ENCODE data around the gene CYFIP1. TPM values are rescaled to one million over a fixed set of nuclear protein-coding genes. Genes with fewer than 3 reads are reported as not detected.

CYFIP1 gene
- total and polyA plus RNA-seq, 2 of the 13 experiments (the other 11 are each of a cell fraction or from before 2014, with no cell fraction given) = 38.1 to 58.3 TPM

DNA sequence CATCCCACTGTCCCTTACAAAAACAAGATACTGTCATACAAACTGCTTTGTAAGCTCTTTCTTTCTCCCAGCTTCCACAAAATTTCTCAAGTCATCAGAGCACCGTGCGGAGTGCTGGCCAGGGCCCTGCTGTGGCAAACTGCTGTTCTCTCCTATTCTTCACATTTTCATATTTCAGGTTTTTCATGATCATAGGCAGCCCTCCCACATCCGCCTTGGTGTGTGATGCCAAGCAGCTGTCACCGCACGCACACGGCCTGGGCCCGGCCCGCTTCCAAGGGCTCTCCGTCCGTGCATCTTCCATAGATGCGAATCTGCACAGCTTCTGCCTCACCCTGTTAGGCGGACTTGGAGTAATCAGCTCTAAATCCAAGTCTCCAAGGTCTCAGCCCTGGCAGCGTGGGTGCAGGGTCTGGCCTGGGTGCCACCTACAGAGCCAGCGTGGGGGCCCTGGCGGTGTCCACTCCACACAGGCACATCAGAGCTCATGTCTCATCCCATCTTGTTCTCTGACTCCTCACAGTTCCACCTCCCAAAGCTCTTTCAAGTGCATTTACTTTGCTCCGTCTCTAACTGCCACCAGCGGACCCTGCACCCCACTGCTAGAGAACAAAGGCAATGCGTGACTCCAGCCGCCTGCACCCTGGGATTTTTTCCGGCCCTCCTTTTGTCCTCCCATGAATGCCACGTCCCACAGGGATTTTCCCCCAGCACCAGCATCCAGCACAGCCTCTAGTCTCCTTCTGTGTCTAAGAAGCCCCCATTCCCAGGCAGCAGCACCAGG, 27.2 kb downstream of the CYFIP1 start:
- H3K9ac ChIP-seq (ENCODE audit: insufficient read depth, low read depth, low read length) = peak overlapping the region; percentile 17; the same call in 1 of the 2 replicates
- H3K27ac ChIP-seq (ENCODE audit: extremely low read length, insufficient read depth, low read length) = peak overlapping the region; percentile 55
- DNase-seq (ENCODE audit: low spot score) = peak; percentile 28
- no TSS peak for BruUV-seq (replicated peaks)
- H3K79me2 ChIP-seq (ENCODE audit: insufficient read depth, low read length) = peaks cover 67% of the 10 kb centered on the region
- peaks cover 24% of the 10 kb centered on the region; the same call in 1 of the 2 replicates for H4K20me1 ChIP-seq (ENCODE audit: insufficient read depth, low read length)
- peak overlapping the region in 1 of 3 experiments; percentile 8; a peak in 1 of 6 replicates for H3K4me3 ChIP-seq (replicated peaks in 1 of 3; ENCODE audit: insufficient read depth in 1 of 3, low read depth in 2 of 3, low read length in 3 of 3)
- H2AFZ ChIP-seq (ENCODE audit: low read length) = no peak overlapping the region
- peak; percentile 53 for ATAC-seq
- ChIA-PET CTCF (ENCODE audit: low intra/inter-chr PET ratio, low total read pairs) (no interaction called here), POLR2A (no interaction called here)
- WGBS (ENCODE audit: low lambda C conversion rate) = 71% methylated on average over 21 of the region's 21 CpGs
- in situ Hi-C loops (cut with HindIII; ENCODE audit: extremely low pct_ligation_motif_present, low pct_unique_long_range_greater_than_20kb) = no loop called here
- H3K27me3 ChIP-seq (ENCODE audit: control insufficient read depth in 1 of 2, insufficient read depth in 2 of 2, low read length in 2 of 2) = no peaks in the 10 kb centered on the region
- peak overlapping the region; percentile 45 for H3K4me2 ChIP-seq (ENCODE audit: low read depth, low read length)
- no peaks in the 10 kb centered on the region; a peak in 1 of 5 replicates for H3K36me3 ChIP-seq (replicated peaks in 1 of 2; ENCODE audit: control insufficient read depth in 1 of 2, insufficient read depth in 2 of 2, low read length in 2 of 2)
- intact Hi-C loops (cut with micrococcal nuclease; ENCODE audit: unreplicated experiment) = no loop called here
- H3K9me3 ChIP-seq (ENCODE audit: low read length) = no peaks in the 10 kb centered on the region
- peaks cover 50% of the 10 kb centered on the region for H3K4me1 ChIP-seq (ENCODE audit: insufficient read depth, low read length)
- FAIRE-seq = no peak
- TF ChIP-seq THAP9 (CRISPR knock-in tag; IDR thresholded peaks at IDR 0.05; ENCODE audit: borderline replicate concordance) (no peak), SAFB2 (CRISPR knock-in tag; IDR thresholded peaks at IDR 0.05; ENCODE audit: borderline replicate concordance, low read depth) (no peak), SNAPC2 (CRISPR knock-in tag; IDR thresholded peaks at IDR 0.05) (no peak), ZBTB33 (CRISPR knock-in tag; IDR thresholded peaks at IDR 0.05) (peak; percentile 25; the same call in 1 of the 2 replicates), MIXL1 (CRISPR knock-in tag; IDR thresholded peaks at IDR 0.05) (no peak), ZNF703 (CRISPR knock-in tag; IDR thresholded peaks at IDR 0.05; ENCODE audit: borderline replicate concordance) (no peak), TSC22D2 (CRISPR knock-in tag; IDR thresholded peaks at IDR 0.05; ENCODE audit: borderline replicate concordance) (no peak)
- TF ChIP-seq, protein P1, sequence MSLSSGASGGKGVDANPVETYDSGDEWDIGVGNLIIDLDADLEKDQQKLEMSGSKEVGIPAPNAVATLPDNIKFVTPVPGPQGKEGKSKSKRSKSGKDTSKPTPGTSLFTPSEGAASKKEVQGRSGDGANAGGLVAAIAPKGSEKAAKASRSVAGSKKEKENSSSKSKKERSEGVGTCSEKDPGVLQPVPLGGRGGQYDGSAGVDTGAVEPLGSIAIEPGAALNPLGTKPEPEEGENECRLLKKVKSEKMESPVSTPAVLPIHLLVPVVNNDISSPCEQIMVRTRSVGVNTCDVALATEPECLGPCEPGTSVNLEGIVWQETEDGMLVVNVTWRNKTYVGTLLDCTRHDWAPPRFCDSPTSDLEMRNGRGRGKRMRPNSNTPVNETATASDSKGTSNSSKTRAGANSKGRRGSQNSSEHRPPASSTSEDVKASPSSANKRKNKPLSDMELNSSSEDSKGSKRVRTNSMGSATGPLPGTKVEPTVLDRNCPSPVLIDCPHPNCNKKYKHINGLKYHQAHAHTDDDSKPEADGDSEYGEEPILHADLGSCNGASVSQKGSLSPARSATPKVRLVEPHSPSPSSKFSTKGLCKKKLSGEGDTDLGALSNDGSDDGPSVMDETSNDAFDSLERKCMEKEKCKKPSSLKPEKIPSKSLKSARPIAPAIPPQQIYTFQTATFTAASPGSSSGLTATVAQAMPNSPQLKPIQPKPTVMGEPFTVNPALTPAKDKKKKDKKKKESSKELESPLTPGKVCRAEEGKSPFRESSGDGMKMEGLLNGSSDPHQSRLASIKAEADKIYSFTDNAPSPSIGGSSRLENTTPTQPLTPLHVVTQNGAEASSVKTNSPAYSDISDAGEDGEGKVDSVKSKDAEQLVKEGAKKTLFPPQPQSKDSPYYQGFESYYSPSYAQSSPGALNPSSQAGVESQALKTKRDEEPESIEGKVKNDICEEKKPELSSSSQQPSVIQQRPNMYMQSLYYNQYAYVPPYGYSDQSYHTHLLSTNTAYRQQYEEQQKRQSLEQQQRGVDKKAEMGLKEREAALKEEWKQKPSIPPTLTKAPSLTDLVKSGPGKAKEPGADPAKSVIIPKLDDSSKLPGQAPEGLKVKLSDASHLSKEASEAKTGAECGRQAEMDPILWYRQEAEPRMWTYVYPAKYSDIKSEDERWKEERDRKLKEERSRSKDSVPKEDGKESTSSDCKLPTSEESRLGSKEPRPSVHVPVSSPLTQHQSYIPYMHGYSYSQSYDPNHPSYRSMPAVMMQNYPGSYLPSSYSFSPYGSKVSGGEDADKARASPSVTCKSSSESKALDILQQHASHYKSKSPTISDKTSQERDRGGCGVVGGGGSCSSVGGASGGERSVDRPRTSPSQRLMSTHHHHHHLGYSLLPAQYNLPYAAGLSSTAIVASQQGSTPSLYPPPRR (CRISPR knock-in tag; IDR thresholded peaks at IDR 0.05; ENCODE audit: borderline replicate concordance) = no peak
- TF ChIP-seq, protein P2, sequence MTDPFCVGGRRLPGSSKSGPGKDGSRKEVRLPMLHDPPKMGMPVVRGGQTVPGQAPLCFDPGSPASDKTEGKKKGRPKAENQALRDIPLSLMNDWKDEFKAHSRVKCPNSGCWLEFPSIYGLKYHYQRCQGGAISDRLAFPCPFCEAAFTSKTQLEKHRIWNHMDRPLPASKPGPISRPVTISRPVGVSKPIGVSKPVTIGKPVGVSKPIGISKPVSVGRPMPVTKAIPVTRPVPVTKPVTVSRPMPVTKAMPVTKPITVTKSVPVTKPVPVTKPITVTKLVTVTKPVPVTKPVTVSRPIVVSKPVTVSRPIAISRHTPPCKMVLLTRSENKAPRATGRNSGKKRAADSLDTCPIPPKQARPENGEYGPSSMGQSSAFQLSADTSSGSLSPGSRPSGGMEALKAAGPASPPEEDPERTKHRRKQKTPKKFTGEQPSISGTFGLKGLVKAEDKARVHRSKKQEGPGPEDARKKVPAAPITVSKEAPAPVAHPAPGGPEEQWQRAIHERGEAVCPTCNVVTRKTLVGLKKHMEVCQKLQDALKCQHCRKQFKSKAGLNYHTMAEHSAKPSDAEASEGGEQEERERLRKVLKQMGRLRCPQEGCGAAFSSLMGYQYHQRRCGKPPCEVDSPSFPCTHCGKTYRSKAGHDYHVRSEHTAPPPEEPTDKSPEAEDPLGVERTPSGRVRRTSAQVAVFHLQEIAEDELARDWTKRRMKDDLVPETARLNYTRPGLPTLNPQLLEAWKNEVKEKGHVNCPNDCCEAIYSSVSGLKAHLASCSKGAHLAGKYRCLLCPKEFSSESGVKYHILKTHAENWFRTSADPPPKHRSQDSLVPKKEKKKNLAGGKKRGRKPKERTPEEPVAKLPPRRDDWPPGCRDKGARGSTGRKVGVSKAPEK (CRISPR knock-in tag; IDR thresholded peaks at IDR 0.05; ENCODE audit: borderline replicate concordance) = no peak
